Stimulated activated CD8-positive, alpha-beta memory T cell treated with anti-CD3 and anti-CD28 coated beads, Interleukin-4, amount 100 ng/mL, for 1 hour (primary cell): ENCODE measurements around the gene GOSR1.
"Not testable (repeated sequence)": the region's sequence is repeated elsewhere in the genome, so short reads cannot be mapped to it uniquely, and the experiment has no call there.

Experiments used
- DNase-seq, 2 donors: peaks; one replicate each; pipeline ENCODE4 v3.0.0-alpha.2; 2020; ENCODE audit warnings: low read depth in 2 of 2, low spot score in 1 of 2

The GOSR1 gene

DNA sequence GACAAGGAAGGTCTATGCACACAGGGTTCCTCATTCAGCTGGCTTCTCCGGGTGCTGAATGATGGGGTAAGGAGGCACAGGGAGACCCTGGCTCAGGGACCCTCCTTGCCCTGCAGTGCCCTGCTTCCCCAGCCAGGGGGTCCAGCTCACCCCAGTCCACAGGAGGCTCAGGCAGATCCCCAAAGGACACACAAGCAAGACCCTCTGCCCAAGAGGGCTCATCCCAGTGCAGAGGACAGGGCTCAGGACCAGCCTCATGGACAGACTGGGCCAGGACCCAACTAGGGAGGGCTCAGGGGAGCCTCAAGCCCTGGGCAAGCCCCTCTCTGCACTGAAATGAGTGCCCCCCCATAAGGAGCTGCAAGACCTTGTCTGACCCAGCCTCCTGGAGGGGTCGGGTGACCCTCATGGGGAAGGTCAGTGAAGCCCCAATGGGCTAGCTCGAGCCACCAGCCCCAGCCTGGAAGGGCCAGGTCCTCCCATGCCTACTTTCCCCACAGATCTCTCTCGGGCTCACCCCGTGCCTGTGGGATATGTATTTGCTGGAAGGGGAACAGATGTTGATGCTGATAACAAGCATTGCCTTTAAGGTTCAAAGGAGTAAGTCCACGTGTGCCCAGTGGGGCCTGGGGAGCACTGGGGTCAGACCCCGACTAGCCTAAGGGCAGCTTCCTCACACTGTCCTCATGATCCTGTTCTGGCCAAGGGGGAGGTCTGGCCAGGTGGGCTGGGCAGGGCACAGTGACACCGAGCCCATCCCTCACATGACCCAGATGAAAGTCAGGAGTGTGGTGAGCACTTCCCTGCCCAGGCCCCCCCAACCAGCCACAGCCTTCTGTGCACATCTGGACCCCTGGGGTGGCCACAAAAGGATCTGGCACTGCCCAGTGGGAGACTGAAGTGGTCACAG lies 83.2 kb downstream of the GOSR1 start:
- not testable (repeated sequence) for DNase-seq

DNA sequence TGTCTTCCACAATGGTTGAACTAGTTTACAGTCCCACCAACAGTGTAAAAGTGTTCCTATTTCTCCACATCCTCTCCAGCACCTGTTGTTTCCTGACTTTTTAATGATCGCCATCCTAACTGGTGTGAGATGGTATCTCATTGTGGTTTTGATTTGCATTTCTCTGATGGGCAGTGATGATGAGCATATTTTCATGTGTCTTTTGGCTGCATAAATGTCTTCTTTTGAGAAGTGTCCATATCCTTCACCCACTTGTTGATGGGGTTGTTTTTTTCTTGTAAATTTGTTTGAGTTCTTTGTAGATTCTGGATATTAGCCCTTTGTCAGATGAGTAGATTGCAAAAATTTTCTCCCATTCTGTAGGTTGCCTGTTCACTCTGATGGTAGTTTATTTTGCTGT lies 84.6 kb downstream of the GOSR1 start:
- DNase-seq = not testable (repeated sequence)

DNA sequence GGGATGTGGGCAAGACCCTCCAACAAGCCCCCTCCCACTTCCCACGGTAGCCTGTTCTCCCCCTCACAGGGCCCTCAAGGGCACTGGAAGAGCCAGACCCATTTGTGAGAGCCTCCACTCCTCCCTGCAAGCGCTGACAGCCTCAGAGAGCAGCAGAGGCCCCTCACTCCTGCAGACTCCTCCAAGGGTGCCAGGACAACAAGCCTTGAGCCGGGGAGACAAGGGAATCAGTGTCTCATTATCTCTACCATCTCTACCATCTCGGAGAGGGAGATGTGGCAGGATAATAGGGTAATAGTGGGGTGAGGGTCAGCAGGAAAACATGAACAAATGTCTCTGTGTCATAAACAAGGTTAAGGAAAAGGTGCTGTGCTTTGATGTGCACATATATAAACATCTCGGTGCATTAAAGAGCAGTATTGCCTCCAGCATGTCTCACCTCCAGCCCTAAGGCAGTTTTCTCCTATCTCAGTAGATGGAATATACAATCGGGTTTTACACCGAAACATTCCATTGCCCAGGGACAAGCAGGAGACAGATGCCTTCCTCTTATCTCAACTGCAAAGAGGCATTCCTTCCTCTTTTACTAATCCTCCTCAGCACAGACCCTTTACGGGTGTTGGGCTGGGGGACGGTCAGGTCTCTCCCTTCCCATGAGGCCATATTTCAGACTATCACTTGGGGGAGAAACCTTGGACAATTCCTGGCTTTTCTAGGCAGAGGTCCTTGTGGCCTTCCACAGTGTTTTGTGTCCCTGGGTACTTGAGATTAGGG lies 86.1 kb downstream of the GOSR1 start:
- DNase-seq = not testable (repeated sequence)

DNA sequence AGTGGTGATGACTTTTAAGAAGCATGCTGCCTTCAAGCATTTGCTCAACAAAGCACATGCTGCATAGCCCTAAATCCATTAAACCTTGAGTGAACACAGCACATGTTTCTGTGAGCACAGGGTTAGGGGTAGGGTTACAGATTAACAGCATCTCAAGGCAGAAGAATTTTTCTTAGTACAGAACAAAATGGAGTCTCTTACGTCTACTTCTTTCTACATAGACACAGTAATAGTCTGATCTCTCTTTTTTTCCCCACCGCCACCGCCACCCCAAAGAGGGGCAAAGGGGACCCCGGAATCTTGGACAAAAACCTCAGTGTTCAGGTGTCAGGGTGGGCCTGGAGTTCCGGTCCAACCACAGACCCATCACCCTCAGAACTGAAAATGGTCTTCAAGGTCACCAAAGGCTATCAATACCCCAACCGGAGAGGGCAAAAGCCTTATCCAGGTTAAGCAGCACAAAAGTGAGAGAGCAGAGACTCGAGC lies 86.7 kb downstream of the GOSR1 start:
- DNase-seq = not testable (repeated sequence)

DNA sequence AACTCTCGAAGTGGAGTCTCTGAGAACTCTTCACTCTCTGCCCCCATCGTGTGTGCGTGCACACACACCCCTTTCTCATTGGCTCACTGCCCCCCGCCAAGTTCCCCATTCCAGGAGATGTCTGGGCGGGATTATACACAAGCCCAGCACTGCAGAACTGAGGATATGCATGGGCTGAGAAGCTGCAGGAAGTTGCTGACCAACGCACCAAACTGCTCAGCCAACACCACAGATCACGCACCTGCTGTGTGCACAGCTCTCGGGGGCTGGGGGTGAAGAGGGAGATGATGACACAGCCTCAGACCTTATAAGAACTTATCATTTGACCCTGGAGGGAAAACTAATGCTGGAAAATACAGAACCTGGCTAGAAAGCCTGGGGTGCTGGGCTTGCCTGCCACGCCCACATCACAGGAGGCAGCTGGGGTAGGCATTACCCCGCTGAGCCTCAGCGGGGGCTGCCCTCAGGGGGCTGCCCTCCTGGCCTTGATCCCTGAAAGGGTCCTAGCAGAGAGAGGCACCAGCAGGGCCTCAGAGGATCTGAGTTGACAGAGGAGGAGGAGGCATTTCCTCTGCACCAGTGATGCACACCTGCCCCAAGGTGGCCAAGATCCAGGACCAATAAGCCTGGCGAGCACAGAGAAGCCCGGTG lies 87.3 kb downstream of the GOSR1 start:
- not testable (repeated sequence) for DNase-seq

DNA sequence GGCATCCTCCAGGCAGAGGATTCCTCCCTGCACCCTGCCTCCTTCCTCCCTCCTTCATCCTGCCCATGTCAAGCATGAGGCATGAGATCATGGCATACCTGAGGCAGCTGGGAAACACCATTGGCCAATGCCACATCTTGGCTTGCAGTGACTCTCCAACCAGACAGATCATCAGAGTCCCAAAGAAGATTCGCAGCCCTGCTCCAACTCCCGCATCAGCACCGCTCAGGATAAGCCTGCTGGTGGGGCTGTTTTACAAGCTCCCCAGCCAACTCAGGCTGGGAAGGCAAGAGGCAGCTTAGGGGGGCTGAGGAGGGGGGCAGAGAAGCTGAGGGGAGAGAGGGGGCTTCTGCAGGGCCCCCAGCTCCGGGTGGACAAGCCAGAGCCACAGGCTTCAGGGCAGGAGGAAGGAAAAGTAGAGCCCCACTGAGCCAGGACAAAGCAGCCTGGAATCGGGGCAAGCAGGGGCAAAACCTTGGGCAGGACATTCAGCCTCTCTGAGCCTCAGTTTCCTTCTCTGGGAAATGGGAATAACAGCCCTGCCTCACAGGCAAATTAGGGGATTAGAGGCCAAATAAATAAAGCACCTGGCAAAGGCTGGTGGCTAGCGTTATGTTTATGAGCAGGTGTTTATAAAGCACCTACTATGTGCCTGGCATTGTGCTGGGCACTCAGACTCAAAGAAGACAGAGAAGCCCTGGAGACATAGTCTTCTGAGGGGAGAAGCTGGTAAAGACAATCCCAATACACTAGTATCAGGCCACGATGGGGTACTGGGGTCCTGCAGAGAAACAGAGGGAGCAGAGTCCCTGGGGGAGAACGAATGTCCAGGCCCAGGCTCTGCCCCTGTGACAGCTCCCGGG lies 88.1 kb downstream of the GOSR1 start:
- no peak for DNase-seq

DNA sequence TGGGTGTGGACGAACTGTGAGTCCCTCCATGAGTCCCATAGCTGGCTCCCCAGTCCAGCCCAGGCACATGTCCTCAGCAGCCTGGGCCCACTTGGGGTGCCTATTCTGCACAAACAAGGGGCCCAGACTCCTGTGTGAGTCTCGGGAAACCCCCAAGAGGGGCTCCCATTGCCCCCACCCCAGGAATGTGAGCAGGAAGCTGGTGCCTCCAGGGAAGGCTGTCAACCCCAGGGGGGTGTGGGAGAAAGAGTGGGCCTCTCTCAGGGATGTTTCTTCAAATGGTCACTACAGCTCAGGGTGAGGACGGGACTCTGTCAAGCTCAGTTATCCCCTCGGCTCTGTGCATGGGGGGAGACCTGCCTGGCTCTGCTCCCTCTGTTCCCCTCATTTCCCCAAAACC lies 88.9 kb downstream of the GOSR1 start:
- not testable (repeated sequence) for DNase-seq

DNA sequence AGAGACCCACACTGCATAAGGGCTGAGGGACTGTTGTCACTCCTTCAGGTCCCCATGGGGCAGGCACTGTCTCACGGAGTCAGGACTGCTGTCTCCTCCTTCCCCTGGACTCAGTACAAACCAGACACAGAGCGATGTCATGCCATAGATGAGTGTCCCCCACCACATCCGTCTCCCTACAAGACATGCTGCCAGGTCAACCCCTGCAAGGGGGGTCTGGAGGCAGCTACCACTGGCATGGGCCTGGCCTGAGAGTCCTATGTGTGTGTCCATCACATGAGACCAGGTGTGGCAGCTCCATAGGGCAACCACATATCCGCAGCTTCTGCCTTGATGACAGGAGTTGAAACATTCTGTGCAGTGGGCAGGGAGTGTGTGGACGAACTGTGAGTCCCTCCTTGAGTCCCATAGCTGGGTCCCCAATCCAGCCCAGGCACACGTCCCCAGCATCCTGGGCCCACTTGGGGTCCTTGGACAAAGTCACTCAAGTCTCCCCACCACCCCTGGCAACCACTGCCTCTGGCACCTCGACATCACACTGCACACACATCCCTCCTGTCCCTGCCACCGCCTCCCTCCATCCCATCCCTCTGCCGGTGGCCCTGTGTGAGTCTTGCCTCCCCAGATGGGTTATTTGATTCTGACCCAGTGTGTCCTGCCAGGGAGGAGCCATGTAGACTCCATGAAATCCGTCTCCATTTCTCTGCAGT lies 89.5 kb downstream of the GOSR1 start:
- DNase-seq = not testable (repeated sequence)

DNA sequence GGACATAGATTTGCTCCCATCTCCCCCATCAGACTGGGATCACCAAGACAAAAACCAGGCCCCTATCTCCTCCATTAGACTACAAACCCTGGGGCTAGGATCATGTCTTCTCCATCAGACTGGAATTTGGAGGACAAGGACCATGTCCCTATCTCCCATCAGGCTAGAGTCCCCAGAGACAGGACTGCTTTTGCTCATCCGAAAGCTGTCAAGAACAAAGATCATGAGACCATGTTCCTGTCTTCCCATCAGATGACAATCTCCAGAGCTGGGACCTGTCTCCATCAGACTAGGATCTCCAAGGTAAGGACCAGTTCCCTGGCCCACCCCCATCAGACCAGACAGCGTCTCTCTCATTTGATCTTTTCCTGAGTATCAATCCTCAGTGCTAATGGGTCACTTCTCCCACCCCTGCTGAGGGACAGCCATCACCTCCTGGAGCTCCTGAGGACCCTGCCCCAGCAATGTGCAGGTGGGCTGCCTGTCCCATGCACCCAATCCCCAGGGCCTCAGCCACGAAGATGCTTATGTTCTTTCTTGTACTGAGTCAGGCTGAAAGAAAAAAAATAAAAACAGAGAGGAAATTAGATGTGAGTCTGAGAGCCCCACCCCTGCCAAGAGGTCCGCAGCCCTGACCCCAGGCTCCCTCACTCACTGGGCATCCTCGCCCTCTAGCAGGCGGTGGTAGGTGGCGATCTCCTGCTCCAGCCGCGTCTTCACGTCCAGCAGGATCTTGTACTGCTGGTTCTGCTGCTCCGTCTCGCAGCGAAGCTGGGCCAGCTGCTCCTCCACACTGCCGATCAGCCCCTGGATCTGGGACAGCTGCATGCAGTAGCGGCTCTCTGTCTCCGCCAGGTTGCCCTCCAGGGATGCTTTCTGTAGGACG lies 90.3 kb downstream of the GOSR1 start:
- no peak for DNase-seq

DNA sequence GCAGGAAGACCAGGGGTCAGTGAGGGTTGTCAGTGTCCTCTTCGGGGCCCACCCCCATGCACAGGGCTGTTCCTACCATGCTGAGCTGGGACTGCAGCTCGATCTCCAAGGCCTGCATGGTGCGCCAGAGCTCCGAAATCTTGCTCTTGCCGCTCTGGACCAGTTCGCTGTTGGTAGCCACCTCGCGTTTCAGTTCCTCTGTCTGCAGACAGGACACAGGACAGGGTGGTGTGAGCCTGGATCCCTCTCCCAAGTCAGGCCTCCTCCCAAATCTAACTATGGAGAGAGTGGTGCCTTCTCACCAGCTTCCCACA lies 90.9 kb downstream of the GOSR1 start:
- DNase-seq = no peak

DNA sequence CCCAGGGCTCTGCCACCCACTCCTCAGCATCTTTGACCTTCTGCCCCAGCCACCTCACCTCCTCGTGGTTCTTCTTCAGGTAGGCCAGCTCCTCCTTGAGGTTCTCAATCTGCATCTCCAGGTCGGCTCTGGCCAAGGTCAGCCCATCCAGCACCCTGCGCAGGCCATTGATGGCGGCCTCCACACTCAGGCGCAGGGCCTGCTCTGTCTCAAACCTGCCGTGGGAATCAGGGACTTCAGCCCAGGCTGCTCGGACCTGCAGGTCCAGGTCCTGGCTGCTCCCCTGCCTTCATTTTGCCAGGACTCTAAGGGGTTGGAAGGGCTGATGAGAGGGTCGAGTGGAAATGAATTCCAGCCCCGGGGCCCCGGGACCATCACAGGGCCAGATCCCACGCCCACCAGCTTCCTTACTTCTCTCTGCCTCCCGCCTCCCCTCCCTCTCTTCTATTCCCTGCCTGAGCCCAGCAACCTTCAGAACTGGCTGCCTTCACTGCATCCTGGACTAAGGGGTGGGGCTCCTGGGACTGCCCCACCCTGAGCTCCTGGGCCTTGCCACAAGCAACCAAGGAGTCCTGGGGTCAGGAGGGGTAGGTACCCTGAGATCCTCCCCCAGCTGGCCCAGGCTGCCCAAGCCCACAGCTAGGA lies 92.4 kb downstream of the GOSR1 start:
- DNase-seq = not testable (repeated sequence)

DNA sequence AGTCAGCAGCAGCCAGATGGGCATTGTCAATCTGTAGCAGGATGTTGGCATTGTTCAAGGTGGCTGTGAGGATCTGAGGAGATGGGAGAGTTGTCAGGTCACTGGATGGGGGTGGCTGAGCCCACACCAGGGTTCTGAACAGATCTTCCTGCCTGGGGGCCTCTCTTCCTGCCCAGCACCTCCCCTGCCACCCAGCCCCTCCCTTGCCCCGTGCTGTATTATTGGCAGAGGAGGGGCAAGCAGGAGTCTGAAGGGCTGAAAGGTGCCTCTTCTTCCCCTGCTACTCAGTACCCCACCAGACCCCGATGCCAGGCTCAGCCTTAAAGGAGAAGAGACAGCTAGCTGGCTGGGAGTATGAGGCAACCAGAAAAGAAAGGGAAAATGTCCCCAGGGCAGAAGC lies 93.0 kb downstream of the GOSR1 start:
- no peak for DNase-seq

DNA sequence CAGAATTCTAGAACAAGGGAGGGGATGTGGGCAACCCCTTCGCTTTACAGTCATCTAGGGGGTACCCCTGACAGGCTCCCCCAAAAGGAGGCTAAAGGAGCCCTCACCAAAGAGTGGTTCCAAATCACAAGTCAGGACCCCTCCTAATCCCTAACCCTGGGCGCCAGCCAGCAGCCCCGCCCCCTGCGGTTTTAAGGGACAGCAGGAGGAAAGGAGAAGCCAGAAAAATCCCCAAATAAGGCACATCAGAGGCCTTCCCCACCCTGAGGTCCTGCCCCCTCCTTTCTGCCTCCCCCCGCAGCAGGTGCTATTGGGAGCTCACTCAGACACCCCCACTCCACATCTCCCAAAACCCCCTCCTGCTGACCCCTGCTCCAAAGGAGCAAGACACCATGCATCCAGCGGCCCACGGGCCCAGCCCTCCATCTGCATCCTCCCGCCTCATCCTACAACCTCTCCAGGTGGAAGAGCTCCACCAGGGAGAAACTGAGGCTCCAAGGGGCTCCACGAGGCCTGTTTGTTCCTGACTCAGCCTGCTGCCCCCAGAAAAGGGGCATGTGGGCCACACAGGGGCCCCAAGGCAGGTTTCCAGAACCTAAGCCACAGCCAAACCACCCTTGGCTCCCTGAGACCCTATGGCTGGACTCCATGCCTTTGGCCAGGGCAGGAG lies 93.5 kb downstream of the GOSR1 start:
- no peak for DNase-seq

DNA sequence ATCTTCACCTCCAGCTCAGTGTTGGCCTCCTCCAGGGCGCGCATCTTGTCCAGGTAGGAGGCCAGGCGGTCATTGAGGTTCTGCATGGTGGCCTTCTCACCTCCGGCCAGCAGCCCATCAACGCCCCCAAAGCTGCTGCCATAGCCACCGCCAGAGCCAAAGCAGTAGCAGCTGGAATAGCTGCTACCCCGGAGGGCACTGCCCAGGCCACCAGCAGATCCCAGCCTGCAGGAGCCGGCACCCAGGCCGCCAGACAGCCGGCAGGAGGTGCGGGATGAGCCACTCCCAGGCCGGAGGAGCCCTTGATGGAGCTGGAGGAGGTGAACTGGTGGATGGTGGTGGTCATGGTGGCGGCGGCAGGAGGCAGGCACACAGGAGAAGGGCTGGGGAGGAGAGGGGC lies 94.2 kb downstream of the GOSR1 start:
- DNase-seq = not testable (repeated sequence)

DNA sequence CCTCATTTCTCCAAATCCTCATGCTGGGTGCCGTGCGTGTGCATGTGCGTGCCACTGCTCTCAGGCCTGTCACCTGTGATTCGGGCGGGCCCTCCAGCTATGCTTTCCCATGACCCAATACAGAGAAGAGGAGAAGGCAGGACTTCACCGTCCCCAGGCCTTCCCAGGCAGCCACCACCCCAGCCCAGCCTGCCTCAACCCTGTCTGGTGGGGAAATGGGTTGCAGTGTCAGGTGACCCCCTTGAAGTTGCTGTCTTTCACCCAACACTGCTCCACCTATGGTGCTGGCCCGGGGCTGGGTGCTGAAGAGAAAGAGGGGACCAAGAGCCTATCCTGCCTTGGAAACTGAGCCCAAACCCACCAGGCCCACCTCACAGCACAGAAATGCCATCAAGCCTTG lies 94.7 kb downstream of the GOSR1 start:
- DNase-seq = no peak

DNA sequence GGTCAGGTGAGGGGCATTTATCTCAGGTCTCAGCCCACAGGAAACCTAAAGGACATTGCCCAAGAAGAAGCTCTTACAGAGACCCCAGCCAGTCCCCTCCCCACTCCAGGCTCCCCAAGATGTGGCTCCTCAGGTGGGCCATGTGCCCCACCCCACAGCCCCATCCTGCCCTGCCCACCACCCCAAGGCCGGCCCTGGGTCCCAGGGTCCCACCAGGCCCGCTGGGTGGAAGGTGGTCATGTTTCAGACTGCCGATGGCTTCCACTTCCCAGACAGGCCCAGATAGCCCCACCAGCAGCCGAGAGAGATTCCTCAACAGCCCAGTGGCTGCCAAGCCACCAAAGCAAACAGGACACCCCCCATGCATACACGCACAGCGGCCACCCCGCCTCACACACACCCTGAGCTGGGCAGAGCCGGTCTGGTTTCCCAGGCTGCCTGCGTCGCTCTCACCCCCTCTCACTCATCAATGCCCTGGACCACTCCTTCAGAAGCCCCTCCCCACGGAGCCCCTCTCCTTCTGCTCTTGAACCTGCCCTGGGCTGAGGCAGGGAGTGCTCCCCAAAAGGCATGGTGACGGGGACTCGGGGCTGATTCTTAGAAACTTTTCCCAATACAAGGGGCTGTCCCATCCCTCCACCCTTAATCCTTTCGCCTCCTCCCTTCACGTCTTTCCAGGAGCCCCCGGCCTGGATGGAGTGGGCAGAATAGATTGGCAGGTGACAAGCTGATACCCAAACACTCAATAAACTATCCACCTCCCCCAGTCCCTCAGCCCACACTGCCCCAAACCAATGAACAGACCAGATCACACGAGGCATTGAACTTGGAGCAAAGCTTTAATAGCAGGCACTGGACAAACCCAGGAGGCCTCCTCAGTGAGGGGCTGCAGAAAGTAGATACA lies 95.7 kb downstream of the GOSR1 start:
- not testable (repeated sequence) for DNase-seq

DNA sequence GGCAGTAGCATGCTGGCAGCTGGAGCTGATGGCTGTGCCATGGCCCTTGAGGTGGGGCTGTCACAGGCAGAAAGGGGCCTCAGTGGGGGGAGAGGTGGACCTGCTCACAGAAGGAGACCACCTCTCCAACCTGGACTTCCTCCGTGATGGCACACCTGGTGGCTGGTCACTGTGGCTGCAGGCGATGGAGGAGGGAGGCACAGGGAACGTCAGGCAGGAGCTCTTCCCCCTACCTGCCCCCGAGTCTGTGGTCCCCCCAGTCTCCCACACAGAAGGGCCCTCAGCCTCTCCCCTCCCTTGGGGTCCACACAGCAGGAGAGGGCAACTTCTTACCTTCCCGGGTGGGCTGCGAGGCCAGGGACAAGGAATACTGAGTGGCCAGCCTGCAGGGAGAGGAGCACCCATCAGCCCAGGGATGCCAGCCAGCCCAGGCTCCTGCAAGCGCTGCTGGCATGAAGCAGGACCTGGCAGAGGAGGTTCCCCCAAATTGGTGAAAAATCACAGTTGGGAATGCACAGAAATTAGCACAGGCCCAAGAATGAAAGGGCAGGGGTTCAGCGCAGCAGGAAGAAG lies 96.5 kb downstream of the GOSR1 start:
- DNase-seq = no peak
